GM18909 (cell line): ENCODE measurements around the gene ANKS4B.
"Not testable (repeated sequence)": the region's sequence is repeated elsewhere in the genome, so short reads cannot be mapped to it uniquely, and the experiment has no call there.

ENCODE experiments used
- ATAC-seq: cut with Tn5 transposase; IDR thresholded peaks from one replicate; pipeline ENCODE4 v1.9.1; 2021; ENCODE audit warnings: mild to moderate bottlenecking; ENCODE audit not compliant: unreplicated experiment, poor library complexity

Gene ANKS4B

GRCh38 chr16:21260870-21261791, 27.6 kb downstream of the ANKS4B start:
- peak; percentile 40 for ATAC-seq

GRCh38 chr16:21262779-21263639, 29.5 kb downstream of the ANKS4B start:
- no peak for ATAC-seq

GRCh38 chr16:21263640-21264570, 30.4 kb downstream of the ANKS4B start:
- peak; percentile 78 for ATAC-seq

GRCh38 chr16:21264571-21265036, 31.1 kb downstream of the ANKS4B start:
- ATAC-seq, result no peak

- ATAC-seq, result no peak
Measured at GRCh38 chr16:21265104-21265837, 31.8 kb downstream of the ANKS4B start.

GRCh38 chr16:21267298-21267697, 33.8 kb downstream of the ANKS4B start:
- no peak for ATAC-seq

- no peak for ATAC-seq
Measured at GRCh38 chr16:21268236-21268635, 34.7 kb downstream of the ANKS4B start.

GRCh38 chr16:21272253-21272652, 38.8 kb downstream of the ANKS4B start:
- no peak for ATAC-seq

- ATAC-seq, result not testable (repeated sequence)
Measured at GRCh38 chr16:21272763-21273162, 39.3 kb downstream of the ANKS4B start.

- peak; percentile 50 for ATAC-seq
Measured at GRCh38 chr16:21274172-21274726, 40.8 kb downstream of the ANKS4B start.

- ATAC-seq, result no peak
Measured at GRCh38 chr16:21275529-21275928, 42.0 kb downstream of the ANKS4B start.

GRCh38 chr16:21276090-21276489, 42.6 kb downstream of the ANKS4B start:
- no peak for ATAC-seq

- ATAC-seq, result no peak
Measured at GRCh38 chr16:21277045-21277926, 43.8 kb downstream of the ANKS4B start.

GRCh38 chr16:21277927-21278706, 44.6 kb downstream of the ANKS4B start, which contains the start of gene CRYM:
CRYM (minus strand) TSS chr16:21278290; CDS start chr16:21278251, 39 bp downstream.
- ATAC-seq, result peak; percentile 52

GRCh38 chr16:21279501-21279900, 46.0 kb downstream of the ANKS4B start:
- no peak for ATAC-seq

GRCh38 chr16:21281698-21282389, 48.3 kb downstream of the ANKS4B start:
- no peak for ATAC-seq
